ENCODE results near the gene ZNF398.

The ZNF398 gene

DNA sequence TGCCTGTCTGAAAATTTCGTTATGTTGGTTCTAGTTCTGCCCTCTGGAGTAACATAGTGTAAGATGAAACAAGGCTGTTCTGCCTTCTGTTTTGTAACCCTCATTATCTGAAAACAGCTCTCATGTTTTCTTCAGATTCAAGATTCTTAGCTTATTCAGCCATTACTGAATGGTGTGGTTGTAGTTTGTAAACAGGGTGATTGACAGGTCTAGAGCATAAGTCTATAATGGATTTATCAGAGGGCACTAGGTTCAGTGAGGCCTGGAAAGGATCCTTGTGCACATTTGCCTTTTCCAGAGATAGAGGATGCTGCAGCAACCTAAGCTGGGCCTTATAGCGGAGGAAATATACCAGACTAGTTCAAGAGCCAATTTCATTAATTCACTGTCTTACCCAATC is 6.1 kb downstream of the ZNF398 start:
- DNase-seq = no peak

DNA sequence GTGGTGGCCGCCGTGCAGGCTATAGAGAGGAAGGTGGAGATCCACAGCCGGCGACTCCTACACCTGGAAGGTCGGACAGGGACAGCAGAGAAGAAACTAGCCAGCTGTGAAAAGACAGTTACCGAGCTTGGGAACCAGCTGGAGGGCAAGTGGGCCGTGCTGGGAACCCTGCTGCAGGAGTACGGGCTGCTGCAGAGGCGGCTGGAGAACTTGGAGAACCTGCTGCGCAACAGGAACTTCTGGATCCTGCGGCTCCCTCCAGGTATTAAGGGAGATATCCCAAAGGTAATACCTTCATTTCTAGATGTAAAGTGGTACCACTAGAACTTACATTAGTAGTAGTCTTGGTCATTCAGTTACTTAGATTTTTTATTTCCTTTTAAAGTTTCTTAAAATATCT is 6.8 kb downstream of the ZNF398 start:
- no peak for DNase-seq

DNA sequence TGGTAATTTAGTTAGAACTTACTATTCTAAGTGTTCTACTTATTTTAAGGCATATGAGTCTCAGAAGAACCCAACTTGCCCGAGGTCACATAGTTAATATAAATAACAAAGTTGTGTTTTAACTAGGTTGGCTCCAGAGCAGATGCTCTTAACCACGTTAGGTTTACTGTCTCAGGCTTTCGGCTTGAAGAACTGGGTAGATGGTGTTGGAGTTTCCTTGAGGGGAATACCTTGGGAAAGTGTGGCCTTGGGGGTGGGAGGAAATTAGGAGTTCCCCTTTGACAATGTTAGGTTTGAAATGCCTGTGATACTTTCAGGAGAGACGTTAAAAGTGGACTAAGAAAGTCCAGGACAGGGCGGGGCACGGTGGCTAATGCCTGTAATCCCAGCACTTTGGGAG is 9.6 kb downstream of the ZNF398 start:
- no peak for DNase-seq

DNA sequence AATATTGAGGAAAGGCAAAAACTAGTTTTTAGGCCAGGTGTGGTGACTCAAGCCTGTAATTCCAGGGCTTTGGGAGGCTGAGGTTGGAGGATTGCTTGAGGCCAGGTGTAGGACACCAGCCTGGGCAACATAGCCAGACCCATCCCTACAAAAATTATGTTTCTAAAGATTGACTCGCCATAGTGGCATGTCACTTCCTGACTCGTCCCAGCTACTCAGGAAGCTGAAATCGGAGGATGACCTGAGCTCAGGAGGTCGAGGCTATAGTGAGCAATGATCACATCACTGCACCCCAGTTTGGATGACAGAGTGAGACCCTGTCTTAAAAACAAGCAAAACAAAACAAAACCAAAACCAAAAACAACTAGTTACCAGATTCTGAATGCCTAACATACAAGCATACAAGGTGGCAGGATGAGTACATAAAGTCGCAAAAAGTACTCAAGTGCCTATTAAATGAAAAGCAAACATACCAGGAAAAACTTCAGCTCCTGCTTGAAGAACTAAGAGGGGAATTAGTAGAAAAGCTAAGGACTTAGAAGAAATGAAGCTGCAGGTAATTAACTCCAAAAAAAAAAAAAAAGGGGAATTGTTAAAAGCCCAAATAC is 14.1 kb downstream of the ZNF398 start:
- no peak for DNase-seq

DNA sequence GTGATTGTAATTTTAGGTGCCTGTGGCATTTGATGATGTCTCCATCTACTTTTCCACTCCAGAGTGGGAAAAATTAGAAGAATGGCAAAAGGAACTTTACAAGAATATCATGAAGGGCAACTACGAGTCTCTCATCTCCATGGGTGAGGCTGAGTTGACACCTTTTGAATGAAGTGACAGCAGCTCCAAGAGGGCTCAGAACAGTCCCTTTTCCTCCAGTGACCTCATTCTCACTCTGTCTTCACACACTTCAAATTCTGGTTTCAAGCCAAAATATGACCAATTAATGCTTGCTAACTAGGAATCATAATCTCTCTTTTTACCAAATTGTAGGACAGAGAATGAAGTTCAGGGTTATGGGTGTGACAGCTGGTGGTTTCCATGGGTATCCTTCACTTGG is 18.9 kb downstream of the ZNF398 start:
- no peak for DNase-seq

DNA sequence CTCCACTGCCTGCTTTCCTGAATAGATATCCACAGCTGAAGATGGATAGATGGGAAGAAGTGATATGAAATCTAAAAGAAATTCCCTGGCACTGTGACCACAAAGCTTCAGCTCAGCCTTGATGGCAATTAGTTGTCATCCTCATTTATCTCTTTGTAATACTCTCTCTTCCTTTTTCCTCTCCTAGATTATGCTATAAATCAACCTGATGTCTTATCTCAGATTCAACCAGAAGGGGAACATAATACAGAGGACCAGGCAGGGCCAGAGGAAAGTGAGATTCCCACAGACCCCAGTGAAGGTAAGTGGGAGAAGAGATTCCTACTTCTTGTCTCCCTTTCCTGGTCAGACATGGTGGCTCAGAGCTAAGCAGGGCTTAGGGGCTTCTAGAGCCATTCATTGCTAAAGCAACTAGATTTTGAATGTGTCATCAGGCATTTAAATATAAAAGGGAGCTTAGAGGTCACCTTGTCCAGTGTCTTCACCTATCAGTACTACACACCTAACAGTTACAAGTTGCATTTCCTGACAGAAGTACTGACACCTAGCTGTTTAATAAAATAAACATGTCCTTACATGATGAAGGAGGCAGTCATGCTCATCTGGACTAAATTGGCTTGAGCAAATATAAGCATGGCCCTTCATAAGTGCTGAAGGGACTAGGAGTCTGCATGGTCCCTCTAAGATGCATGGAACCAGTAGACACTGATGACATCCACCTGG is 19.5 kb downstream of the ZNF398 start:
- DNase-seq = no peak

DNA sequence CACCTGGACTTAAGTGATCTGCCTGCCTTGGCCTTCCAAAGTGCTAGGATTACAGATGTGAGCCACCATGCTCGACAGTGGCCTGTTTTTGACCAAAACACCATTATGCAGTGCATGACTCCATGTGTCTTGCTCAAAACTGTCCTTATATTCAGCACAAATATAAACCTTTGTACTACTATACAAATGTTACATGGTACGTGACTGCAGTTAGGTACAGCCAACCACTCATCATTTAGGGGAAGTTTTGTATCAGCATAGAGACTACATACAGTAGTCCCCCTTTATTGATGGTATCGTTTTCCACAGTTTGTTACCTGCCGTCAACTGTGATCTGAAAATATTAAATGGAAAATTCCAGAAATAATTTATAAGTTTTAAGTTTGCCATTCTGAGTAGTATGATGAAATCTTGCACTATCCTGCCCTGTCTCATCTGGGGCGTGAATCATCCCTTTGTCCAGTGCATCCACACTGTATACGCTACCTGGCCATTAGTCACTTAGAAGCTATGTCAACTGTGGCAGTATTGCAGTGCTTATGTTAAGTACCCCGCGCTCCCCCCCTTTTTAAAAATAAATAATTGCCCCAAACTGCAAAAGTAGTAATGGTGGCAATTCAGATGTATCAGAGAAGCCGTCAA is 24.8 kb downstream of the ZNF398 start:
- DNase-seq = no peak

DNA sequence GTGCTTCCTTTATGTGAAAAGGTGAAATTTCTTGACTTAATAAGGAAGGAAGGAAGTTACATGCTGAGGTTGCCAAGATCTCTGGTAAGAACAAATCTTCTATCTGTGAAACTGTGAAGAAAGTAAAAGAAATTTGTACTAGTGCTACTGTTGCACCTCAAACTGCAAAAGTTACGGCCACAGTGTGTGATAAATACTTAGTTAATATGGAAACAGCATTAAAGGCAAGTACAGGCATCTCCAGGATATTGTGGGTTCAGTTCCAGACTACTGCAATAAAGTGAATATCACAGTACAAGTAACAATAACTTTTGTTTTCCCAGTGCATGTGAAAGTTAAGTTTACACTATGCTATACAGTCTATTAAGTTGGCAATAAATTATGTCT is 25.3 kb downstream of the ZNF398 start:
- no peak for DNase-seq

DNA sequence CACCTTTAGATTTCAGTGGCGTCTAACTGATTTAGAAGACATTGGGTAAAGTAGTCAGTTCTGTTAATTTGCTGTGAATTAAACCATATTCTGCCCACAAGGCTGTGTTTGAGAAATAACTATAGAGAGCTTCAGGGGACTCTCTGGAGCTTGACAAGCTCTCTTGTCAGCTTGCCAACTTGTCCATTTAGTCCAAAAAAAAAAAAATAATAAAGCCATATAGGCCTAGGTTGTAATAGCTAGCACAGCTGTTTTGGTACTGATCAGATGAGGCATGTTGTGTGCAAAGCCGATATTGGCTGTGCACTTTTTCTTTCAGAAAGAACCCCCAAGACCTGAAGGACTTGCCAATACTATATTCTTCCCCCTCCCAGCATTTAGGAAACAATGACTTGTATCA is 27.9 kb downstream of the ZNF398 start:
- no peak for DNase-seq

DNA sequence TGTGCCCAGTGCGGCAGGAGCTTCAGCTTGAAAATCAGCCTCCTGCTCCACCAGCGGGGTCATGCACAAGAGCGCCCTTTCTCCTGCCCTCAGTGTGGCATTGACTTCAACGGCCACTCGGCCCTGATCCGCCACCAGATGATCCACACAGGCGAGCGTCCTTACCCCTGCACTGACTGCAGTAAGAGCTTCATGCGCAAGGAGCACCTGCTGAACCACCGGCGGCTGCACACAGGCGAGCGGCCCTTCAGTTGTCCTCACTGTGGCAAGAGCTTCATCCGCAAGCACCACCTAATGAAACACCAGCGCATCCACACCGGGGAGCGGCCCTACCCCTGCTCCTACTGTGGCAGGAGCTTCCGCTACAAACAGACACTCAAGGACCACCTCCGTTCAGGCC is 32.0 kb downstream of the ZNF398 start:
- no peak for DNase-seq

DNA sequence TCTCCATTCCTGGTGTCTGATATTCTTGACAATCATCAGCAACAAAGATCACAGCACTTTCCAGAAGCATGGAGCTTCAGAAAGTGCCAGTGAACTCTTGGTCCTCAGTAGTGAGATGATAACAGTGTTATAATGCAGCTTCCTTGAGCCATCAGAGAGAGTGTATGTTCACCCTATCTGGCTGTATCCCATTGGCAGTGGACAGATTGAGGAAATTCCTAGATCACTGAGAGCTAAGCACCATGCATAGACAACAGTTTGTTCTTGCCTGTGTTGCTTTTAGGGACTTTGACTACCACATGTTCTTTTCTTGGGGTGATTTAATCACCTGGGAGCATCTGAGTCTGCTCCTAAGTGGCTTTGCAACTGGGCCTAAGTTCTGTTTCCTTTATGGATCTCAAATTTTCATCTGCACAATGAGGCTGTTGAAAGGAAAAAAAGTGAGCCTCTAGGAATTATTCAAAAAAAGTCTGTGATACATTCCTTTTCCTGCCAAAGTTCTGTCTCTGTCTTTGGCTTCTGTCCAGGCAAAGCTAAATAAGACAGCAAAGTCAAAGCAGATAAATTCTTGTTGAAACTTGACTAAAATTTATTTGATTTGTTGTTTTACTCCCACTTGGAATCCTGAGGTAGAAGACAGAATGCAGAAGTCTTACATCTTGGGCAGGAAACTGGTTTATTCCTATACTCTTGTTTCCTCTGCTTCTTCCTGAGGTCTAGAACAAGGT is 33.6 kb downstream of the ZNF398 start:
- no peak for DNase-seq

DNA sequence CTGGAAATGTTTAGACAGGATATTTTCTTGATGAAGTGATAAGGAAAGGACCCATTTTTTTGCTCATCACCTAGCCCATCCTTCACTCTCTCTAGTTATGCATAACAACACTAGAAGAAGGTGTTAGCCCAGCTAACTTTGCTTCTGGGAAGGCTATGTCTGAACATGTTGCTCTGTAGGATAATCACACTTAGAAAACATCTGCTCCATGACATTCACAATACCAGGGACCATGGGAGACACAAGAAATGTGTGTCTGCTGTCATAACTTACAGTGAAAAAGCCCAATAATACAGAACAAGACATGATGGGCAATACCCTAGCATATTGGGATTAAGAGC is 34.2 kb downstream of the ZNF398 start:
- DNase-seq = no peak

DNA sequence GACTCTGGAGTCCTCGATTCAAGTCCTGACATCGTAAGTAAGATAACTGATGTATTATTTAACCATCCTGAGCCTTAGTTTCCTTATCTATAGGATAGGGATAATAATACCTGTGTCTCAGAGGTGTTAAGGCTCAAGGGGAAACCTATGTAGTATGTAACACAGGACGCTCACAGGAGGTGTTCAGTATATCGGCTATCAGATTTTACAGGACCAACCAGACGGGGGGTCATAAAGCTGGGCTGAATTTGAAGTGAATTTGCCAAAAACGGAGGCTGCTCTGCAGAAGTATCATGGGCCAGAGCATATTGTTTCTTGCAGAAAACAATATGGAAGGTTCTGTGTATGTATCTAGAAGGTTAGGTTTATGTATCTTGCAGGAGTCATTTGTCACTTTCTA is 37.0 kb downstream of the ZNF398 start:
- DNase-seq = no peak

DNA sequence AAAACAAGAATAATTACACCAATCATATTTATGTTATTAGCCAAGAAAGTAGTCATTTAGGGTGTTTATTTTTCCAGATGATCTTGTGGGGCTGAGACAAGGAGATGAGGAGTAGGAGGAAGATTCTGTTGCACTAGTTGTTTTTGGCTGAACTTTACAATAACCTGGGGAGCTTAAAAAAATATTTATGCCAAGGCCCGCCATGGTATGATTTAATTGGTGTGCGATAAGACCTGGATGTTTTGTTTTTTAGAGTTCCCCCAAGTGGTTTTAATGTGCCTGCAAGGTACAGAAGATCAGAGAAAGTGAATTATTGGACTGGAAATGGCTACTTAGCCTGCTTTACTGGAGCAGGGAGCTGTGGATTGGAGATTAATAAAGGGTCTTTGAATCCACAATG is 41.0 kb downstream of the ZNF398 start:
- no peak for DNase-seq

DNA sequence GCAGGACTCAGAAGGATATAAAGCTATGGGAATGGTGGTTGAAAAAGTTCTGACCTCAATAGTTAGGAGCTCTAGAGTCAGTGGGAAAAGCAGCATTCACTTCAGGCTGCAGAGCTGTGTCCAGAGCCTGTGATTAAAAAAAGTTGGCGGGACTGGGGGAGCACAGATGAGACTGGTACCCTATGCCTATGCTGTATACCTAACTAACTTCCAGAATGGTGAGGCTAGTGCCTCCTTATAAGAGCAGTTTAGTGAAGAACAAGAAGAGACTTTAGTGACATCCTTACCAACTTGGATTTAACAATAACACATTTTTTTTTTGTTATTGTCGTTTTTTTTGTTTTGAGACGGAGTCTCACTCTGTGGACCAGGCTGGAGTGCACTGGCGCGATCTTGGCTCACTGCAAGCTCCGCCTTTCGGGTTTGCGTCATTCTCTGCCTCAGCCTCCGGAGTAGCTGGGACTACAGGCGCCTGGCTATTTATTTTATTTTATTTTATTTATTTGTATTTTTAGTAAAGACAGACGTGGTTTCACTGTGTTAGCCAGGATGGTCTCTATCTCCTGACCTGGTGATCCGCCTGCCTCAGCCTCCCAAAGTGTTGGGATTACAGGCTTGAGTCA is 41.5 kb downstream of the ZNF398 start:
- no peak for DNase-seq

DNA sequence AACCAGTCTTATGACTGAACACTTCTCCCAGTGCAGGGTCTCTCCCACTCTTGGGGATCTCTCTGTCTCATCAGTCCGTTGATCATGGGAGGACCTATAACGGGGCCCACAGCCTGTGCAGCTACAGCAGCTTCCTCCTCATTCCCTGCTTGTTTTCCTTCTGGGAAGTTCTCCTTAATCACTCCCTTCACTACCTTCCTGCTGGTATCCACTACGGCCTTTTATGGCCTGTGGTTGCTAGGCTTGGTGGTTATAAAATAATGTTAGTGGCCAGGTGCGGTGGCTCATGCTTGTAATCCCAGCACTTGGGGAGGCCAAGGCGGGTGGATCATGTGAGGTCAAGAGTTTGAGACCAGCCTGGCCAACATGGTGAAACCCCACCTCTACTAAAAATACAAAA is 44.6 kb downstream of the ZNF398 start:
- DNase-seq = no peak

DNA sequence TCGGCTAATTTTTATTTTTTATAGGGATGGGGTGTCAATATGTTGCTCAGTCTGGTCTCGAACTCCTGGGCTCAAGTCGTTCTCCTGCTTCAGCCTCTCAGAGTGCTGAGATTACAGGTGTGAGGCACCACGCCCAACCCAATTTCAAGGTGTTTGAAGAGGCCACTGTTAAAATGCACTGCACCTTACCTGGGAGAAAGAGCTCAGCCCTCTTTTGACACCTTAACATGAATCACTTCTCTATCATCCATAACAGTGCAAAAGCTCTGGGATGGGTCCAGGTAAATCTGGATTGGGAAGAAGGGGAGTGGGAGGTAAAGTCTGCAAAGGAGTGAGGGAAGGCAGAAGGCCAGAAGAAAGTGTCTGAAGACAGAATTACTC is 47.5 kb downstream of the ZNF398 start:
- DNase-seq = no peak

DNA sequence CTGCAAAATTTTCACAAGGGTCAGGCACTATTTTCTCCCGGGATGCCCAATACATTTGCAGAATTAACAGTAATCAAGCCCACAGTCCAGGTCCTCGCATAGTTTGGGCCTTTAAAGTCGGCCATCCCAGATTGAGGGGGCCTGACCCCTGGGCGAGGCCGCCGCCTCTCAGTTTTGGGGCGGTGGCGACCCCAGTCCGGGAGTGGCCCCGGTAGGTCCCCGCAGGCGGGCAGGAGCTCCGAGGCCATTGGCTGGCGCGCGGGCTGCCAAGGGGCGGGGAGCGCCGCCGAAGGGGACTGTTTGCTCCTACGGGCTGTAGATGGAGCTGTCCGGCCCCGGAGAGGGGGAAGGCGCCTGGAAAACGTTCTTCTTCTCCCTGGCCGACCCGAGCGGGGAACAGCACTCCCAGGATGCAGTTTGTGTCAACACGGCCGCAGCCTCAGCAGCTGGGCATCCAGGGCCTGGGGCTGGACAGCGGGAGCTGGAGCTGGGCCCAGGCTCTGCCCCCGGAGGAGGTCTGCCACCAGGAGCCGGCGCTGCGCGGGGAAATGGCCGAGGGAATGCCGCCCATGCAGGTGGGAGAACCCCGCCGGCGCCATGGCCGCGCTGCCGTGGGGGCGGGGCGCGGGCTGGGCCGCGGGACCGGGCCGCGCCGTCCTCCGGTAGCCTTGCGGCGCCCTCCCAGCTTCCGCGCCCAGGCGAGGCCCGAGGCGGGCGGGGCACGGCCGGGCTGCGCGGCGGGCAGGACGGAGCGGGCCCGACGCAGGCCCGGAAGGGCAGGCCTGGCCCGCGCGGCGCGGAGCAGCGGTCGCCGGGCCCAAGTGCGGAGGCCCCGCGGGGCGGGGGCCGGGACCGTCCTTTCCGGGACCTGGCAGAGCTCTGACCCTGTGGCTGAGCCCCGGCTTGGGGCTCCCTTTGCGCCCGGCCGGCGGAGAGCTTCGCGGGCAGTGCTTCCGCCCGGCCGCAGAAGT is 48.2 kb downstream of the ZNF398 start, which contains the start of gene ZNF282:
TSS of gene ZNF282 (plus strand) at position 367 of the 971 bp plus-strand sequence. CDS start at position 411, 44 bp downstream.
- peak; percentile 82 for DNase-seq

DNA sequence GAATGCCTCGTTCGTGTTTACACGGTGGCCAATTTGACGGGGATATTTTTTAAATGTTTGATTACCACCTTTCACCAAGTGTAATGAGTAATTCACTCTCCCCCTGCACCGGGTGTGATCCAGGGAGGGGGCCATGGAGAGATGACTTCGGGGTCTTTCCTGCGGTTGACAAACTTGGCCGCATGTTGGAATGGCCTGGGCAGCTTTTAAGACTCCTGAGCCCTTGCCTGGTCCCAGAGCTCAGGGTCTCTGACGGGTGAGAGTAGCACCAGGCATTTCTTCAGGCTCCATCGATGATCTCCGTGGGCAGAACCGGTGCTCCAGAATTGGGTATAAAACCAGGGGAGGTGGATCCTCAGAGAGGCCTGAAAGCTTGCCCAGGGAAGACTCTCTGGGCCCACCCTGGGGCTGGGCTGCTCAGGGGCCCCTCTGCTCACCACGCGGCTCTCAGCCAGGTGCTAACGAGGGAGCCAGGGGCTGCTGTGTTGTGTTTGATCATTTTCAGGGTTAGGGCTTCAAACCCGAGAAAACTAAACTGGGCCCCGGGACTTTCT is 49.0 kb downstream of the ZNF398 start:
- no peak for DNase-seq

DNA sequence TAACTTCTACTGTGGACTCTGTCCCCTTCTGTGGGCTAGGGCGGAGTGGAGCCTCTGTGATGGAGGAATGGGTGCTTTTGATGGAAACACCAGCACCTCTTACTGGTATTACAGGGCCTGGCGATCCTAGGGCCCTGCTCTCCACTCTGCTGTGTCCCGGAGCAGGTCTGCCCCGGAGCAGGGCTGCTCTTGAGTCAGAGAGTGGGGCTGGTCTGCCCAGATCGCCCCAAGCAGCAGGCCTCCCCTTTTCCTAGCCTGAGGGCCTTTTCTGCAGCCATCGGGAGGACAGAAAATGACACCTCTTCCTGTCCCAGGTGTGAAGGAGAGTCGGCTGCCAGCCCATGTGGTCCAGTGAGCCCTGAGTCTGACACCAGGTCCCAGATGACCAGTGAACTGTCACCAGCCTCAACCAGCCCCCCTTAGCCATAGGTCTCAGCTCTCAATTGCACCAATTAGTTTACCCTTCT is 49.5 kb downstream of the ZNF398 start:
- no peak for DNase-seq

DNA sequence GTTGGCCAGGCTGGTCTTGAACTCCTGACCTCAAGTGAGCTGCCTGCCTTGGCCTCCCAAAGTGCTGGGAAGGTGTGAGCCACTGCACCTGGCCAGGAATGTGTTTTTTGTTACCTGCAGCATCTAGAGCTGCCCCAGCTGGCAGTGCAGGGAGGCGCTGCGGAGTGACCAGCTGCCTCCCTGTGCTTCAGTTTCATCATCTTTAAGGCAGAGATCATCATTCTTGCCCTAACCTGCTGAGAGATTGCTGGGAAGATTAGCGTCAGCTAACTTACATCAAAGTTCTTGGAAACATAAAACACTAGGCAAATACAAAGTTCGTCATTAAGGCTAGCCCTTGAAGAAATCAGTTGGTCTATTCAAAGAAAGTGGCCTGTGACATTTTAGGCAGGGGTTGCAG is 50.4 kb downstream of the ZNF398 start:
- no peak for DNase-seq

All from GOT3 (cell line).